ENCODE results near the gene SPP1. TPM values are rescaled to one million over a fixed set of nuclear protein-coding genes. Genes with fewer than 3 reads are reported as not detected.
"Not testable (repeated sequence)": the region's sequence is repeated elsewhere in the genome, so short reads cannot be mapped to it uniquely, and the experiment has no call there.

The SPP1 gene
- total and polyA plus RNA-seq, 7 donors = 3.0 to 47.8 (median 30.4) TPM

- Histone ChIP-seq H3K27me3 (no peaks in the 10 kb centered on the region), H3K27ac (no peak overlapping the region), H3K9me3 (peaks cover 0 to 8% (median 1%) of the 10 kb centered on the region in 4 donors), H3K36me3 (no peaks in the 10 kb centered on the region), H3K4me1 (no peaks in the 10 kb centered on the region), H3K4me3 (no peak overlapping the region)
- DNase-seq = no peak
- TF ChIP-seq CTCF (IDR thresholded peaks at IDR 0.05) = no peak
- 83 to 89% methylated on average over 1 of the region's 1 CpG for WGBS, 2 donors
- intact Hi-C loops (cut with DNase I) = no loop called here
Observed at GRCh38 chr4:87933337-87933736, 42.2 kb upstream of the SPP1 start.

GRCh38 chr4:87934157-87934704, 41.3 kb upstream of the SPP1 start:
- DNase-seq = no peak
- intact Hi-C loops (cut with DNase I) = no loop called here
- 90 to 91% methylated on average over 2 of the region's 2 CpGs for WGBS, 2 donors

GRCh38 chr4:87934973-87935372, 40.5 kb upstream of the SPP1 start:
- intact Hi-C loops (cut with DNase I) = no loop called here
- peaks cover 0 to 8% (median 1%) of the 10 kb centered on the region in 4 donors for H3K9me3 ChIP-seq
- WGBS, 2 donors = 43% methylated on average over 2 of the region's 2 CpGs

More at GRCh38 chr4:87934157-87934704, 41.3 kb upstream of the SPP1 start:
- TF ChIP-seq POLR2AphosphoS5 (IDR thresholded peaks at IDR 0.05) = no peak
- Histone ChIP-seq H3K9me3 (peaks cover 0 to 8% (median 1%) of the 10 kb centered on the region in 4 donors), H3K27ac (no peak overlapping the region), H3K36me3 (no peaks in the 10 kb centered on the region), H3K4me3 (no peak overlapping the region), H3K4me1 (no peaks in the 10 kb centered on the region), H3K27me3 (no peaks in the 10 kb centered on the region)

GRCh38 chr4:87935954-87936353, 39.6 kb upstream of the SPP1 start:
- H3K9me3 ChIP-seq; intact Hi-C loops (cut with DNase I); H3K4me1 ChIP-seq: not testable (repeated sequence)

More at GRCh38 chr4:87934973-87935372, 40.5 kb upstream of the SPP1 start:
- no peaks in the 10 kb centered on the region for H3K27me3 ChIP-seq
- no peak for DNase-seq
- no peaks in the 10 kb centered on the region for H3K36me3 ChIP-seq
- H3K27ac ChIP-seq = no peak overlapping the region
- H3K4me1 ChIP-seq = no peaks in the 10 kb centered on the region
- TF ChIP-seq POLR2A (IDR thresholded peaks at IDR 0.05) (no peak), POLR2AphosphoS5 (IDR thresholded peaks at IDR 0.05) (no peak), CTCF (IDR thresholded peaks at IDR 0.05) (no peak), EP300 (IDR thresholded peaks at IDR 0.05) (no peak)
- no peak overlapping the region for H3K4me3 ChIP-seq

GRCh38 chr4:87937523-87937922, 38.0 kb upstream of the SPP1 start:
- TF ChIP-seq POLR2AphosphoS5 (IDR thresholded peaks at IDR 0.05) (no peak), EP300 (IDR thresholded peaks at IDR 0.05) (no peak), CTCF (IDR thresholded peaks at IDR 0.05) (no peak), POLR2A (IDR thresholded peaks at IDR 0.05) (no peak)
- DNase-seq = no peak
- Histone ChIP-seq H3K36me3 (no peaks in the 10 kb centered on the region), H3K4me3 (no peak overlapping the region), H3K27ac (no peak overlapping the region), H3K27me3 (no peaks in the 10 kb centered on the region), H3K4me1 (no peaks in the 10 kb centered on the region), H3K9me3 (no peaks in the 10 kb centered on the region)
- 79 to 94% methylated on average over 1 of the region's 1 CpG for WGBS, 2 donors
- intact Hi-C loops (cut with DNase I) = no loop called here

More at GRCh38 chr4:87935954-87936353, 39.6 kb upstream of the SPP1 start:
- not testable (repeated sequence) for DNase-seq, H3K27ac ChIP-seq, H3K36me3 ChIP-seq, H3K4me3 ChIP-seq, H3K27me3 ChIP-seq
- WGBS, 2 donors = 68 to 76% methylated on average over 6 to 7 of the region's 9 CpGs

GRCh38 chr4:87938746-87939145, 36.8 kb upstream of the SPP1 start:
- H3K27ac ChIP-seq = no peak overlapping the region
- no peaks in the 10 kb centered on the region for H3K27me3 ChIP-seq
- TF ChIP-seq POLR2A (IDR thresholded peaks at IDR 0.05) (no peak), POLR2AphosphoS5 (IDR thresholded peaks at IDR 0.05) (no peak), CTCF (IDR thresholded peaks at IDR 0.05) (no peak), EP300 (IDR thresholded peaks at IDR 0.05) (no peak)
- no peaks in the 10 kb centered on the region for H3K4me1 ChIP-seq
- intact Hi-C loops (cut with DNase I) = loop anchor here (1.0 kb wide), 1 partner anchor 12 kb away; no protein-coding TSS in a partner anchor
- H3K9me3 ChIP-seq = no peaks in the 10 kb centered on the region
- no peak overlapping the region for H3K4me3 ChIP-seq
- H3K36me3 ChIP-seq = no peaks in the 10 kb centered on the region
- DNase-seq = no peak

All from sigmoid colon (tissue), 7 donors.